HEK293T (cell line): ENCODE data around the gene BET1.

Source experiments
- ELF4 ChIP-seq: fragments of 450-650 bp; IDR thresholded peaks from 2 replicates; pipeline ENCODE4 v1.6.1; 2017; ENCODE audit warnings: antibody characterized with exemption
- FOXA1 ChIP-seq: fragments of 450-650 bp; IDR thresholded peaks from 2 replicates; pipeline ENCODE4 v1.6.1; 2016; ENCODE audit warnings: mild to moderate bottlenecking
- FOXM1 ChIP-seq: fragments of 450-650 bp; IDR thresholded peaks from 2 replicates; pipeline ENCODE4 v1.6.1; 2017; ENCODE audit warnings: mild to moderate bottlenecking, borderline replicate concordance
- SP1 ChIP-seq: fragments of 450-650 bp; IDR thresholded peaks from 2 replicates; pipeline ENCODE4 v1.6.1; 2017
- SUZ12 ChIP-seq: fragments of 450-650 bp; IDR thresholded peaks from 2 replicates; pipeline ENCODE4 v1.6.1; 2016; ENCODE audit warnings: mild to moderate bottlenecking
- TF ChIP-seq, protein P1 (sequence below): fragments of 450-650 bp; IDR thresholded peaks from 2 replicates; pipeline ENCODE4 v1.6.1; 2016

DNA sequence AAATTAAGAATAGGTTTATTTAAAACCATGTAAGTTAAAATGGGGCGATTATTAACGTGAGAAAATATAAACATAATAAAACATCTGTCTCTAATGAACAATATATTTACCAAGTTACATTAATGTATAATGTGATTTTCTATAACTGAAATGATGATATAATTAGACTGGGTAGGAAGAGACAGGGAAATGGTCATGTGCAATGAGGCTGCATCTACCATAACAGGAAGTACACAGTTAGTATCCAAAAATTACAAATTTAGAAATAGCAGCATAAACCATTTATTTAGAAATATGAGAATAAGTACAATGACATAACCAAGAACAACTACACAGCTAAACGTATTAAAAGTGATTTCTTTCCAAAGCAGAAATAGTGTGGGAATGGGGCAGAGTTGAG lies 25.8 kb upstream of the BET1 start:
- TF ChIP-seq FOXM1 (no peak), SUZ12 (no peak), ELF4 (no peak), SP1 (no peak), FOXA1 (no peak)
- TF ChIP-seq, protein P1, sequence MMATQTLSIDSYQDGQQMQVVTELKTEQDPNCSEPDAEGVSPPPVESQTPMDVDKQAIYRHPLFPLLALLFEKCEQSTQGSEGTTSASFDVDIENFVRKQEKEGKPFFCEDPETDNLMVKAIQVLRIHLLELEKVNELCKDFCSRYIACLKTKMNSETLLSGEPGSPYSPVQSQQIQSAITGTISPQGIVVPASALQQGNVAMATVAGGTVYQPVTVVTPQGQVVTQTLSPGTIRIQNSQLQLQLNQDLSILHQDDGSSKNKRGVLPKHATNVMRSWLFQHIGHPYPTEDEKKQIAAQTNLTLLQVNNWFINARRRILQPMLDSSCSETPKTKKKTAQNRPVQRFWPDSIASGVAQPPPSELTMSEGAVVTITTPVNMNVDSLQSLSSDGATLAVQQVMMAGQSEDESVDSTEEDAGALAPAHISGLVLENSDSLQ = no peak
